HepG2 (cell line): ENCODE measurements around the gene MSMB. TPM values are rescaled to one million over a fixed set of nuclear protein-coding genes. Genes with fewer than 3 reads are reported as not detected.

Source experiments
- CCDC6 ChIP-seq: sonication (generic); formaldehyde crosslinking; IDR thresholded peaks from 2 replicates; pipeline ENCODE4 v1.8.1; 2022; ENCODE audit warnings: mild to moderate bottlenecking, missing genetic modification reagents, moderate library complexity
- ELF4 ChIP-seq: sonication (generic); formaldehyde crosslinking; IDR thresholded peaks from 2 replicates; pipeline ENCODE4 v1.5.0; 2020; ENCODE audit warnings: missing genetic modification reagents, mild to moderate bottlenecking, moderate library complexity, borderline replicate concordance
- MTF1 ChIP-seq: sonication (generic); formaldehyde crosslinking; IDR thresholded peaks from 2 replicates; pipeline ENCODE4 v1.5.0; 2020; ENCODE audit warnings: missing genetic modification reagents
- SNAI1 ChIP-seq: sonication (generic); formaldehyde crosslinking; IDR thresholded peaks from 2 replicates; pipeline ENCODE4 v1.5.0; 2020; ENCODE audit warnings: mild to moderate bottlenecking, missing genetic modification reagents, borderline replicate concordance
- ZFAT ChIP-seq: sonication (generic); formaldehyde crosslinking; conservative IDR thresholded peaks from 2 replicates; pipeline ENCODE4 v1.8.1; 2023; ENCODE audit warnings: missing genetic modification reagents, inconsistent platforms
- ZNF737 ChIP-seq: sonication (generic); formaldehyde crosslinking; IDR thresholded peaks from 2 replicates; pipeline ENCODE4 v1.5.0; 2020; ENCODE audit warnings: missing genetic modification reagents, mild to moderate bottlenecking, borderline replicate concordance
- ZNF747 ChIP-seq: sonication (generic); formaldehyde crosslinking; IDR thresholded peaks from 2 replicates; pipeline ENCODE4 v1.8.1; 2023; ENCODE audit warnings: missing genetic modification reagents, mild to moderate bottlenecking, borderline replicate concordance
- ZNF766 ChIP-seq: sonication (generic); formaldehyde crosslinking; IDR thresholded peaks from 2 replicates; pipeline ENCODE4 v1.5.0; 2020; ENCODE audit warnings: missing genetic modification reagents, borderline replicate concordance
- ZSCAN29 ChIP-seq: sonication (generic); formaldehyde crosslinking; conservative IDR thresholded peaks from 2 replicates; pipeline ENCODE4 v1.4.0; 2020; ENCODE audit warnings: mild to moderate bottlenecking, missing genetic modification reagents
- polyA plus RNA-seq, 8 experiments: library from polyadenylated mRNA; depleted of rRNA in 3 of 8; stranded (reverse) in 7 of 8; unstranded in 1 of 8; fragments of >200 nt; fragmentation: Illumina TruSeq in 4 of 8; extraction: Trizol in 4 of 8; gene quantifications; 2 replicates each; pipeline versions ENCODE4 v1.2.1 to v1.2.3, GENCODE V29; 2011 to 2016; ENCODE audit warnings: low read depth in 4 of 8, missing spikeins in 1 of 8, mixed read lengths in 1 of 8; ENCODE audit not compliant: insufficient read depth in 1 of 8
- total RNA-seq, 5 experiments: library from RNA; depleted of rRNA; stranded (reverse); fragments of >200 nt; fragmentation: Illumina TruSeq; extraction: Trizol; gene quantifications; 2 replicates each; pipeline ENCODE4 v1.2.3, GENCODE V29; 2016; ENCODE audit warnings: low read depth in 1 of 5
- TF ChIP-seq, protein P1 (sequence below): sonication (generic); formaldehyde crosslinking; conservative IDR thresholded peaks from 2 replicates; pipeline ENCODE4 v1.4.0; 2020; ENCODE audit warnings: mild to moderate bottlenecking, missing genetic modification reagents, moderate library complexity
- TF ChIP-seq, protein P2 (sequence below): sonication (generic); formaldehyde crosslinking; conservative IDR thresholded peaks from 2 replicates; pipeline ENCODE4 v1.4.0; 2020; ENCODE audit warnings: missing genetic modification reagents
- TF ChIP-seq, protein P3 (sequence below): sonication (generic); formaldehyde crosslinking; IDR thresholded peaks from 2 replicates; pipeline ENCODE4 v1.4.0; 2020; ENCODE audit warnings: missing genetic modification reagents, mild to moderate bottlenecking, borderline replicate concordance
- TF ChIP-seq, protein P4 (sequence below): sonication (generic); formaldehyde crosslinking; IDR thresholded peaks from 2 replicates; pipeline ENCODE4 v1.5.0; 2020; ENCODE audit warnings: missing genetic modification reagents
- TF ChIP-seq, protein P5 (sequence below): IDR thresholded peaks from 2 replicates; pipeline ENCODE4 v1.6.1; 2016; ENCODE audit warnings: low read depth, missing genetic modification reagents, missing compliant biosample characterization

MSMB gene
- total and polyA plus RNA-seq, 2 of the 13 experiments (the other 11 are each of a cell fraction or from before 2014, with no cell fraction given), result 0.84 TPM; not detected in 1

DNA sequence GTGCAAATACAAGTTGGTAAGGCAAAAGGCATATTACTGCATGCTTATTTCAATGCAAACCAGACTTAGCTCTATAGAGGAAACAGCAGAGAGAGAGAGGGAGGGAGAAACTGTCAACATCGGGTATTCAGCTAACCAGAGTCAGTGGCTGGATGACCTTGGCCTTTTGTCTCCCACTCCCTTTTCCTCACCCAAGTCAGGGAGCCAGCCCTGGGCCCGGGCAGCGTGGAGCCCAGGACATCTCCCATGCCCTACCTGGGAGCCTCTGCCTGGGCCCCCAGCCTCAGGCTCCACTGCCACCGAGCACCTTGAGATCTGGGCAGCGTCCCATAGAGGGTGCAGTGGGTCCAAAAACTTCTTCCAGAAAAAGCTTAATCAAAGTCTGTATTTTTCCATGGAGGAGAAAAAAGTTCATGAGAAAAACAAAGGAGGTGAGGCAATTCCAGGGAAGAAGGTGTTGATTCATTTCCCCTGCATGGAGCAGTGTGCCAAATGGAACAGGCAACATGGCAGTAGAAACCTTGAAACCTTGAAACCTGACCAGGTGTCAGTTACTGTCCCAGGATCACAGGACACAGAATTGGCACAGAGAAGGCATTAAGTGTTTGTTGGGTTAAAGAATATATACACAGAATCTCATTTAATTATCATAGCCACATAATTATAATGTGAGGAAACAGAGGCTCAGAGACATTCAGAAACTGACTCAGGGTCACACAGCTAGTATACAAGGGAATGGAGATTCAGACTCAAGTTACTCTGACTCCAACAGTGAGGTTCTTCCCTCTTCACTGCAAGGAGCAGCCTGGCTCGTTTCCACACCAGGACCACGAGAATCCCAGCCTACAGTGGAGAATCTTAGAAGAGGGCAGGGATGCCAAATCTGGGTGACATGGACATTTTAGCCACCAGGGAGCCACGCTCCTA lies 9.9 kb downstream of the MSMB start (continued):
- TF ChIP-seq, protein P1, sequence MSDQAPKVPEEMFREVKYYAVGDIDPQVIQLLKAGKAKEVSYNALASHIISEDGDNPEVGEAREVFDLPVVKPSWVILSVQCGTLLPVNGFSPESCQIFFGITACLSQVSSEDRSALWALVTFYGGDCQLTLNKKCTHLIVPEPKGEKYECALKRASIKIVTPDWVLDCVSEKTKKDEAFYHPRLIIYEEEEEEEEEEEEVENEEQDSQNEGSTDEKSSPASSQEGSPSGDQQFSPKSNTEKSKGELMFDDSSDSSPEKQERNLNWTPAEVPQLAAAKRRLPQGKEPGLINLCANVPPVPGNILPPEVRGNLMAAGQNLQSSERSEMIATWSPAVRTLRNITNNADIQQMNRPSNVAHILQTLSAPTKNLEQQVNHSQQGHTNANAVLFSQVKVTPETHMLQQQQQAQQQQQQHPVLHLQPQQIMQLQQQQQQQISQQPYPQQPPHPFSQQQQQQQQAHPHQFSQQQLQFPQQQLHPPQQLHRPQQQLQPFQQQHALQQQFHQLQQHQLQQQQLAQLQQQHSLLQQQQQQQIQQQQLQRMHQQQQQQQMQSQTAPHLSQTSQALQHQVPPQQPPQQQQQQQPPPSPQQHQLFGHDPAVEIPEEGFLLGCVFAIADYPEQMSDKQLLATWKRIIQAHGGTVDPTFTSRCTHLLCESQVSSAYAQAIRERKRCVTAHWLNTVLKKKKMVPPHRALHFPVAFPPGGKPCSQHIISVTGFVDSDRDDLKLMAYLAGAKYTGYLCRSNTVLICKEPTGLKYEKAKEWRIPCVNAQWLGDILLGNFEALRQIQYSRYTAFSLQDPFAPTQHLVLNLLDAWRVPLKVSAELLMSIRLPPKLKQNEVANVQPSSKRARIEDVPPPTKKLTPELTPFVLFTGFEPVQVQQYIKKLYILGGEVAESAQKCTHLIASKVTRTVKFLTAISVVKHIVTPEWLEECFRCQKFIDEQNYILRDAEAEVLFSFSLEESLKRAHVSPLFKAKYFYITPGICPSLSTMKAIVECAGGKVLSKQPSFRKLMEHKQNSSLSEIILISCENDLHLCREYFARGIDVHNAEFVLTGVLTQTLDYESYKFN (CRISPR knock-in tag), result peak; percentile 88
- TF ChIP-seq ZNF766 (CRISPR knock-in tag), result no peak
- TF ChIP-seq SNAI1 (CRISPR knock-in tag), result peak; percentile 61; the same call in 1 of the 2 replicates
- TF ChIP-seq ELF4 (CRISPR knock-in tag), result no peak; the same call in 1 of the 2 replicates
- TF ChIP-seq ZNF737 (CRISPR knock-in tag), result no peak
- TF ChIP-seq, protein P2, sequence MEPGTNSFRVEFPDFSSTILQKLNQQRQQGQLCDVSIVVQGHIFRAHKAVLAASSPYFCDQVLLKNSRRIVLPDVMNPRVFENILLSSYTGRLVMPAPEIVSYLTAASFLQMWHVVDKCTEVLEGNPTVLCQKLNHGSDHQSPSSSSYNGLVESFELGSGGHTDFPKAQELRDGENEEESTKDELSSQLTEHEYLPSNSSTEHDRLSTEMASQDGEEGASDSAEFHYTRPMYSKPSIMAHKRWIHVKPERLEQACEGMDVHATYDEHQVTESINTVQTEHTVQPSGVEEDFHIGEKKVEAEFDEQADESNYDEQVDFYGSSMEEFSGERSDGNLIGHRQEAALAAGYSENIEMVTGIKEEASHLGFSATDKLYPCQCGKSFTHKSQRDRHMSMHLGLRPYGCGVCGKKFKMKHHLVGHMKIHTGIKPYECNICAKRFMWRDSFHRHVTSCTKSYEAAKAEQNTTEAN (CRISPR knock-in tag), result 0 out of 2 replicates have a peak, but pooled peaks have one; percentile 58
- TF ChIP-seq ZSCAN29 (CRISPR knock-in tag), result 0 out of 2 replicates have a peak, but pooled peaks have one; percentile 29
- TF ChIP-seq ZNF747, result 0 out of 2 replicates have a peak, but pooled peaks have one; percentile 71
- TF ChIP-seq, protein P3, sequence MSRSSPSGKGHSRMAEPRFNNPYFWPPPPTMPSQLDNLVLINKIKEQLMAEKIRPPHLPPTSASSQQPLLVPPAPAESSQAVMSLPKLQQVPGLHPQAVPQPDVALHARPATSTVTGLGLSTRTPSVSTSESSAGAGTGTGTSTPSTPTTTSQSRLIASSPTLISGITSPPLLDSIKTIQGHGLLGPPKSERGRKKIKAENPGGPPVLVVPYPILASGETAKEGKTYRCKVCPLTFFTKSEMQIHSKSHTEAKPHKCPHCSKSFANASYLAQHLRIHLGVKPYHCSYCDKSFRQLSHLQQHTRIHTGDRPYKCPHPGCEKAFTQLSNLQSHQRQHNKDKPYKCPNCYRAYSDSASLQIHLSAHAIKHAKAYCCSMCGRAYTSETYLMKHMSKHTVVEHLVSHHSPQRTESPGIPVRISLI (CRISPR knock-in tag), result peak; percentile 87; the same call in 1 of the 2 replicates
- TF ChIP-seq, protein P4, sequence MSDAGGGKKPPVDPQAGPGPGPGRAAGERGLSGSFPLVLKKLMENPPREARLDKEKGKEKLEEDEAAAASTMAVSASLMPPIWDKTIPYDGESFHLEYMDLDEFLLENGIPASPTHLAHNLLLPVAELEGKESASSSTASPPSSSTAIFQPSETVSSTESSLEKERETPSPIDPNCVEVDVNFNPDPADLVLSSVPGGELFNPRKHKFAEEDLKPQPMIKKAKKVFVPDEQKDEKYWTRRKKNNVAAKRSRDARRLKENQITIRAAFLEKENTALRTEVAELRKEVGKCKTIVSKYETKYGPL (CRISPR knock-in tag), result no peak
- TF ChIP-seq, protein P5, sequence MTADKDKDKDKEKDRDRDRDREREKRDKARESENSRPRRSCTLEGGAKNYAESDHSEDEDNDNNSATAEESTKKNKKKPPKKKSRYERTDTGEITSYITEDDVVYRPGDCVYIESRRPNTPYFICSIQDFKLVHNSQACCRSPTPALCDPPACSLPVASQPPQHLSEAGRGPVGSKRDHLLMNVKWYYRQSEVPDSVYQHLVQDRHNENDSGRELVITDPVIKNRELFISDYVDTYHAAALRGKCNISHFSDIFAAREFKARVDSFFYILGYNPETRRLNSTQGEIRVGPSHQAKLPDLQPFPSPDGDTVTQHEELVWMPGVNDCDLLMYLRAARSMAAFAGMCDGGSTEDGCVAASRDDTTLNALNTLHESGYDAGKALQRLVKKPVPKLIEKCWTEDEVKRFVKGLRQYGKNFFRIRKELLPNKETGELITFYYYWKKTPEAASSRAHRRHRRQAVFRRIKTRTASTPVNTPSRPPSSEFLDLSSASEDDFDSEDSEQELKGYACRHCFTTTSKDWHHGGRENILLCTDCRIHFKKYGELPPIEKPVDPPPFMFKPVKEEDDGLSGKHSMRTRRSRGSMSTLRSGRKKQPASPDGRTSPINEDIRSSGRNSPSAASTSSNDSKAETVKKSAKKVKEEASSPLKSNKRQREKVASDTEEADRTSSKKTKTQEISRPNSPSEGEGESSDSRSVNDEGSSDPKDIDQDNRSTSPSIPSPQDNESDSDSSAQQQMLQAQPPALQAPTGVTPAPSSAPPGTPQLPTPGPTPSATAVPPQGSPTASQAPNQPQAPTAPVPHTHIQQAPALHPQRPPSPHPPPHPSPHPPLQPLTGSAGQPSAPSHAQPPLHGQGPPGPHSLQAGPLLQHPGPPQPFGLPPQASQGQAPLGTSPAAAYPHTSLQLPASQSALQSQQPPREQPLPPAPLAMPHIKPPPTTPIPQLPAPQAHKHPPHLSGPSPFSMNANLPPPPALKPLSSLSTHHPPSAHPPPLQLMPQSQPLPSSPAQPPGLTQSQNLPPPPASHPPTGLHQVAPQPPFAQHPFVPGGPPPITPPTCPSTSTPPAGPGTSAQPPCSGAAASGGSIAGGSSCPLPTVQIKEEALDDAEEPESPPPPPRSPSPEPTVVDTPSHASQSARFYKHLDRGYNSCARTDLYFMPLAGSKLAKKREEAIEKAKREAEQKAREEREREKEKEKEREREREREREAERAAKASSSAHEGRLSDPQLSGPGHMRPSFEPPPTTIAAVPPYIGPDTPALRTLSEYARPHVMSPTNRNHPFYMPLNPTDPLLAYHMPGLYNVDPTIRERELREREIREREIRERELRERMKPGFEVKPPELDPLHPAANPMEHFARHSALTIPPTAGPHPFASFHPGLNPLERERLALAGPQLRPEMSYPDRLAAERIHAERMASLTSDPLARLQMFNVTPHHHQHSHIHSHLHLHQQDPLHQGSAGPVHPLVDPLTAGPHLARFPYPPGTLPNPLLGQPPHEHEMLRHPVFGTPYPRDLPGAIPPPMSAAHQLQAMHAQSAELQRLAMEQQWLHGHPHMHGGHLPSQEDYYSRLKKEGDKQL (CRISPR knock-in tag), result no peak
- no peak for TF ChIP-seq ZFAT
- no peak for TF ChIP-seq MTF1
- no peak for TF ChIP-seq CCDC6 (CRISPR knock-in tag)
